ENCODE results near the gene SPACA5.
A peak's percentile ranks its signal among the peaks of the same experiment; 100 is the strongest.
"Not testable (repeated sequence)": the region's sequence is repeated elsewhere in the genome, so short reads cannot be mapped to it uniquely, and the experiment has no call there.

SPACA5 gene

GRCh38 chrX:48006688-48007087, at the start of gene SPACA5:
Gene SPACA5 (plus strand): TSS chrX:48006988. CDS start chrX:48007803, 815 bp downstream.
- not testable (repeated sequence) for DNase-seq (ENCODE audit: low read depth in 2 of 2)

GRCh38 chrX:47958206-47958605, 48.6 kb upstream of the SPACA5 start:
- DNase-seq (ENCODE audit: low read depth in 2 of 2), result not testable (repeated sequence)

- DNase-seq (ENCODE audit: low read depth in 2 of 2), result no peak
Measured at GRCh38 chrX:47958761-47959342, 47.9 kb upstream of the SPACA5 start.

GRCh38 chrX:47960406-47960805, 46.4 kb upstream of the SPACA5 start:
- DNase-seq (ENCODE audit: low read depth in 2 of 2), result no peak

GRCh38 chrX:47961830-47962229, 45.0 kb upstream of the SPACA5 start:
- DNase-seq (ENCODE audit: low read depth in 2 of 2), result not testable (repeated sequence)

GRCh38 chrX:47965526-47965925, 41.3 kb upstream of the SPACA5 start:
- not testable (repeated sequence) for DNase-seq (ENCODE audit: low read depth in 2 of 2)

GRCh38 chrX:47973235-47973634, 33.6 kb upstream of the SPACA5 start:
- no peak for DNase-seq (ENCODE audit: low read depth in 2 of 2)

GRCh38 chrX:47976254-47977151, 30.3 kb upstream of the SPACA5 start:
- DNase-seq (ENCODE audit: low read depth in 2 of 2), result no peak

GRCh38 chrX:47991263-47992094, 15.3 kb upstream of the SPACA5 start:
- DNase-seq (ENCODE audit: low read depth in 2 of 2), result no peak

- no peak for DNase-seq (ENCODE audit: low read depth in 2 of 2)
Measured at GRCh38 chrX:47992095-47992380, 14.8 kb upstream of the SPACA5 start.

GRCh38 chrX:47992669-47993068, 14.1 kb upstream of the SPACA5 start:
- no peak for DNase-seq (ENCODE audit: low read depth in 2 of 2)

- DNase-seq (ENCODE audit: low read depth in 2 of 2), result no peak
Measured at GRCh38 chrX:48001260-48001659, 5.5 kb upstream of the SPACA5 start.

- no peak for DNase-seq (ENCODE audit: low read depth in 2 of 2)
Measured at GRCh38 chrX:48002319-48002718, 4.5 kb upstream of the SPACA5 start.

- DNase-seq (ENCODE audit: low read depth in 2 of 2), result no peak
Measured at GRCh38 chrX:48002929-48003328, 3.9 kb upstream of the SPACA5 start.

GRCh38 chrX:48003367-48003757, 3.4 kb upstream of the SPACA5 start:
- DNase-seq (ENCODE audit: low read depth in 2 of 2), result no peak

GRCh38 chrX:48003758-48004457, 2.9 kb upstream of the SPACA5 start, which contains the start of gene ZNF182:
Gene ZNF182 (minus strand): TSS chrX:48003989. CDS start chrX:48002609, 1,380 bp downstream.
- peak; percentile 82 to 85 for DNase-seq (ENCODE audit: low read depth in 2 of 2)

GRCh38 chrX:48009445-48009960, 2.7 kb downstream of the SPACA5 start:
- not testable (repeated sequence) for DNase-seq (ENCODE audit: low read depth in 2 of 2)

- not testable (repeated sequence) for DNase-seq (ENCODE audit: low read depth in 2 of 2)
Measured at GRCh38 chrX:48016583-48017310, 10.0 kb downstream of the SPACA5 start.

GRCh38 chrX:48019892-48020291, 13.1 kb downstream of the SPACA5 start:
- not testable (repeated sequence) for DNase-seq (ENCODE audit: low read depth in 2 of 2)

- DNase-seq (ENCODE audit: low read depth in 2 of 2), result not testable (repeated sequence)
Measured at GRCh38 chrX:48020472-48020871, 13.7 kb downstream of the SPACA5 start.
